C4-2B (cell line): Measurements from ENCODE around the gene PACRG.

Experiments
- CTCF ChIP-seq: fragments of 450-650 bp; conservative IDR thresholded peaks from 2 replicates; pipeline ENCODE4 v1.5.1; 2017; ENCODE audit warnings: mild to moderate bottlenecking
- ZFX ChIP-seq: fragments of 450-650 bp; IDR thresholded peaks from 2 replicates; pipeline ENCODE4 v1.6.1; 2017

- no peak for TF ChIP-seq CTCF
- TF ChIP-seq ZFX = no peak
These were observed 5.5 kb upstream of the PACRG start for GRCh38 chr6:162722226-162722625.
